GM19023 (cell line): Measurements from ENCODE around the gene DENND1A.
"Not testable (repeated sequence)": the region's sequence is repeated elsewhere in the genome, so short reads cannot be mapped to it uniquely, and the experiment has no call there.

Experiments
- ATAC-seq: cut with Tn5 transposase; IDR thresholded peaks from one replicate; pipeline ENCODE4 v1.9.1; 2021; ENCODE audit warnings: mild to moderate bottlenecking, moderate library complexity; ENCODE audit not compliant: unreplicated experiment

The DENND1A gene

GRCh38 chr9:123925161-123925560 lies 4.8 kb downstream of the DENND1A start:
- ATAC-seq: no peak

GRCh38 chr9:123924727-123925126 lies 5.2 kb downstream of the DENND1A start:
- ATAC-seq: no peak

- no peak for ATAC-seq
These were observed 6.0 kb downstream of the DENND1A start for GRCh38 chr9:123923884-123924283.

- ATAC-seq: no peak
These were observed 6.5 kb downstream of the DENND1A start for GRCh38 chr9:123923377-123923776.

GRCh38 chr9:123922911-123923310 lies 7.0 kb downstream of the DENND1A start:
- ATAC-seq: no peak

GRCh38 chr9:123922431-123922830 lies 7.5 kb downstream of the DENND1A start:
- no peak for ATAC-seq

GRCh38 chr9:123914517-123915196 lies 15.3 kb downstream of the DENND1A start:
- no peak for ATAC-seq

- no peak for ATAC-seq
These were observed 17.6 kb downstream of the DENND1A start for GRCh38 chr9:123912167-123912897.

- no peak for ATAC-seq
These were observed 18.9 kb downstream of the DENND1A start for GRCh38 chr9:123911024-123911423.

GRCh38 chr9:123909192-123909591 lies 20.7 kb downstream of the DENND1A start:
- ATAC-seq: not testable (repeated sequence)

GRCh38 chr9:123903550-123903949 lies 26.4 kb downstream of the DENND1A start:
- not testable (repeated sequence) for ATAC-seq

- ATAC-seq: no peak
These were observed 35.1 kb downstream of the DENND1A start for GRCh38 chr9:123894822-123895221.

- ATAC-seq: no peak
These were observed 36.0 kb downstream of the DENND1A start for GRCh38 chr9:123893831-123894460.

- ATAC-seq: no peak
These were observed 36.8 kb downstream of the DENND1A start for GRCh38 chr9:123893115-123893514.

GRCh38 chr9:123887837-123888236 lies 42.1 kb downstream of the DENND1A start:
- no peak for ATAC-seq

GRCh38 chr9:123885834-123886233 lies 44.1 kb downstream of the DENND1A start:
- not testable (repeated sequence) for ATAC-seq

GRCh38 chr9:123883634-123884033 lies 46.3 kb downstream of the DENND1A start:
- ATAC-seq: no peak

- no peak for ATAC-seq
These were observed 48.3 kb downstream of the DENND1A start for GRCh38 chr9:123881604-123882003.

- no peak for ATAC-seq
These were observed 49.5 kb downstream of the DENND1A start for GRCh38 chr9:123880420-123880819.

- ATAC-seq: no peak
These were observed 53.2 kb downstream of the DENND1A start for GRCh38 chr9:123876750-123877149.

- no peak for ATAC-seq
These were observed 57.2 kb downstream of the DENND1A start for GRCh38 chr9:123872710-123873109.

- no peak for ATAC-seq
These were observed 58.1 kb downstream of the DENND1A start for GRCh38 chr9:123871781-123872180.
